Karpas-422 (cell line): ENCODE data around the gene HSF2BP. TPM values are rescaled to one million over a fixed set of nuclear protein-coding genes. Genes with fewer than 3 reads are reported as not detected.
A peak's percentile ranks its signal among the peaks of the same experiment; 100 is the strongest.
"Not testable (repeated sequence)": the region's sequence is repeated elsewhere in the genome, so short reads cannot be mapped to it uniquely, and the experiment has no call there.

Experiments used
- DNase-seq: peaks from one replicate; pipeline ENCODE4 v3.0.0-alpha.2; 2015
- H2AFZ ChIP-seq: fragments of 200-600 bp; sonication (generic); 2 replicates; pipeline ENCODE4 v1.6.1; 2014; ENCODE audit warnings: antibody characterized with exemption, low read length, mixed read lengths
- H3K27ac ChIP-seq: fragments of 200-600 bp; sonication (generic); 2 replicates; pipeline ENCODE4 v1.5.1; 2014; ENCODE audit warnings: mild to moderate bottlenecking, low read length, moderate library complexity
- H3K27me3 ChIP-seq: fragments of 200-600 bp; sonication (generic); 2 replicates; pipeline ENCODE4 v1.6.1; 2014; ENCODE audit warnings: low read length, mixed read lengths
- H3K36me3 ChIP-seq: fragments of 200-600 bp; sonication (generic); 2 replicates; pipeline ENCODE4 v1.6.1; 2014; ENCODE audit warnings: low read length, mixed read lengths; ENCODE audit not compliant: insufficient read depth
- H3K4me1 ChIP-seq: fragments of 200-600 bp; sonication (generic); 2 replicates; pipeline ENCODE4 v1.6.1; 2014; ENCODE audit warnings: mild to moderate bottlenecking, low read length, mixed read lengths
- H3K4me2 ChIP-seq: fragments of 200-600 bp; sonication (generic); 2 replicates; pipeline ENCODE4 v1.6.1; 2014; ENCODE audit warnings: low read length, low read depth, mild to moderate bottlenecking; ENCODE audit not compliant: poor library complexity, severe bottlenecking
- H3K4me3 ChIP-seq: fragments of 200-600 bp; sonication (generic); 2 replicates; pipeline ENCODE4 v1.5.1; 2014; ENCODE audit warnings: mild to moderate bottlenecking, antibody characterized with exemption, low read length, mixed read lengths
- H3K79me2 ChIP-seq: fragments of 200-600 bp; sonication (generic); 2 replicates; pipeline ENCODE4 v1.6.1; 2014; ENCODE audit warnings: mild to moderate bottlenecking, low read length, mixed read lengths
- H3K9ac ChIP-seq: fragments of 200-600 bp; sonication (generic); 2 replicates; pipeline ENCODE4 v1.6.0; 2014; ENCODE audit warnings: low read length
- H3K9me2 ChIP-seq: fragments of 200-600 bp; sonication (generic), shearing (Covaris generic); replicated peaks from 2 replicates; pipeline ENCODE4 v1.6.0; 2014; ENCODE audit warnings: mild to moderate bottlenecking, low read length, moderate library complexity; ENCODE audit not compliant: insufficient read depth
- H3K9me3 ChIP-seq: fragments of 300-700, 200-600 bp; sonication (generic); 2 replicates; pipeline ENCODE4 v1.6.1; 2014; ENCODE audit warnings: low read length, mixed read lengths
- H4K20me1 ChIP-seq: fragments of 200-600 bp; sonication (generic); 2 replicates; pipeline ENCODE4 v1.6.1; 2014; ENCODE audit warnings: mild to moderate bottlenecking, antibody characterized with exemption, low read length, low read depth; ENCODE audit not compliant: insufficient read depth
- total RNA-seq: library from RNA; depleted of rRNA; stranded (reverse); fragments of >200 nt; shearing (Covaris generic); gene quantifications from 2 replicates; pipeline ENCODE4 v1.2.3, GENCODE V29; 2014; ENCODE audit warnings: low replicate concordance

The HSF2BP gene
- total RNA-seq, 1 experiment from 2014 or later, result 0.67 TPM

- H3K9me2 ChIP-seq, result no peaks in the 10 kb centered on the region
- H3K79me2 ChIP-seq, result peaks cover 78% of the 10 kb centered on the region
- peaks cover 37% of the 10 kb centered on the region for H3K36me3 ChIP-seq
- H3K4me1 ChIP-seq, result peaks cover 44% of the 10 kb centered on the region
- no peaks in the 10 kb centered on the region for H3K27me3 ChIP-seq
- H3K27ac ChIP-seq, result no peak overlapping the region
- H3K9ac ChIP-seq, result no peak overlapping the region
- H3K9me3 ChIP-seq, result no peaks in the 10 kb centered on the region
- peaks cover 32% of the 10 kb centered on the region for H4K20me1 ChIP-seq
- no peak overlapping the region for H2AFZ ChIP-seq
- H3K4me2 ChIP-seq, result peak overlapping the region; percentile 82
- DNase-seq, result no peak
- H3K4me3 ChIP-seq, result no peak overlapping the region
These were observed 3.0 kb upstream of the HSF2BP start for GRCh38 chr21:43662286-43662685.

GRCh38 chr21:43658769-43659135, 536 bp downstream of the HSF2BP start:
- peak overlapping the region; percentile 91 for H3K9ac ChIP-seq

GRCh38 chr21:43658088-43658741, 1.1 kb downstream of the HSF2BP start:
- no peak overlapping the region for H3K4me2 ChIP-seq
- H3K27ac ChIP-seq, result no peak overlapping the region
- H4K20me1 ChIP-seq, result peaks cover 17% of the 10 kb centered on the region
- H3K9me2 ChIP-seq, result no peaks in the 10 kb centered on the region
- H3K27me3 ChIP-seq, result no peaks in the 10 kb centered on the region
- peaks cover 22% of the 10 kb centered on the region for H3K4me1 ChIP-seq
- no peak for DNase-seq
- H3K36me3 ChIP-seq, result peaks cover 14% of the 10 kb centered on the region
- no peak overlapping the region for H3K4me3 ChIP-seq
- no peak overlapping the region for H2AFZ ChIP-seq
- H3K9me3 ChIP-seq, result no peaks in the 10 kb centered on the region
- no peak overlapping the region for H3K9ac ChIP-seq
- peaks cover 38% of the 10 kb centered on the region for H3K79me2 ChIP-seq

More at GRCh38 chr21:43658769-43659135, 536 bp downstream of the HSF2BP start:
- Histone ChIP-seq H3K4me3 (peak overlapping the region; percentile 99; the same call in 1 of the 2 replicates), H3K4me1 (peaks cover 22% of the 10 kb centered on the region), H3K4me2 (peak overlapping the region; percentile 82), H3K36me3 (peaks cover 17% of the 10 kb centered on the region), H3K9me3 (no peaks in the 10 kb centered on the region), H3K27ac (no peak overlapping the region), H2AFZ (peak overlapping the region; percentile 70; the same call in 1 of the 2 replicates), H3K79me2 (peaks cover 43% of the 10 kb centered on the region), H3K9me2 (no peaks in the 10 kb centered on the region), H3K27me3 (no peaks in the 10 kb centered on the region), H4K20me1 (peaks cover 17% of the 10 kb centered on the region)
- no peak for DNase-seq

DNA sequence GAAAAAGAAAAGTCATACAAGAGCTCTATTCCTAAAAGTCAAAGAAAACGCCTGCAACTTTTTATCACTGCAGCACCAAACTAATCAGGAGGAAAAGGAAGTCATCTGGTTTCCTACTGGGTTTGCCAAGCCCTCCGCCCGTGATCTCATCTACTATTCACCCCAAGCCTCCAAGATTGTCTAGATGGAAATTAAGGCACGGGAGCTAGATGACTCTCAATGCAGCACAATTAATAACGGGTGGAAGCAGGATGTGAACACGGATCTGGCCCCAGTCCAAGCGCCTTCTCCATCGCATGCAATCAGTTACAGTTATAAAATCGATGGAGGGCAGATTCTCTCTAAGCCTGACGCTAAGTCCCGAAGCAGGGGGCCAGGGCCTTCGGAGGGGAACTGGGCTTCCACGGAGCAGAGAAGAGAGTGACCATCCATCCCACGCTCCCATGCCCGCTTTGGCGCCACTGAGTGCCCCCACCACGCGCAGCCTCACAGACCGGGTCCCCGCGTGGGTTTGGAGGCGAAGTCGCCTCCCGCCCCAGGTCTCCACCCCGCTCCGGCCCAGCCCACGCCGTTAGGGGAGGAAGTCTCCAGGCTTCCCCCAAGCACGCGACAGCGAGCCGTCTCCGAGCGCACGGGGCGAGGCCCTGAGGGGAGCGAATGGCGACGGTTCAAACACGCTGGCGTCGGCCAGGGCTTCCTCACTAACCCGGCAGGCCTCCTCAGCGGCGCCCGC, 1.8 kb downstream of the HSF2BP start:
- Histone ChIP-seq H2AFZ (no peak overlapping the region), H3K9ac (no peak overlapping the region), H3K36me3 (peaks cover 9% of the 10 kb centered on the region), H4K20me1 (peaks cover 13% of the 10 kb centered on the region), H3K4me3 (no peak overlapping the region), H3K4me1 (peaks cover 22% of the 10 kb centered on the region), H3K9me2 (no peaks in the 10 kb centered on the region), H3K27ac (no peak overlapping the region), H3K27me3 (no peaks in the 10 kb centered on the region), H3K9me3 (no peaks in the 10 kb centered on the region), H3K4me2 (no peak overlapping the region), H3K79me2 (peaks cover 31% of the 10 kb centered on the region)
- no peak for DNase-seq

GRCh38 chr21:43654806-43655489, 4.3 kb downstream of the HSF2BP start:
- H3K27ac ChIP-seq, result no peak overlapping the region
- H3K4me1 ChIP-seq, result peaks cover 8% of the 10 kb centered on the region
- no peak overlapping the region for H3K4me2 ChIP-seq
- H3K9me2 ChIP-seq, result no peaks in the 10 kb centered on the region
- DNase-seq, result no peak
- no peaks in the 10 kb centered on the region for H3K9me3 ChIP-seq
- H2AFZ ChIP-seq, result no peak overlapping the region
- H4K20me1 ChIP-seq, result no peaks in the 10 kb centered on the region
- H3K36me3 ChIP-seq, result no peaks in the 10 kb centered on the region
- peaks cover 5% of the 10 kb centered on the region for H3K79me2 ChIP-seq
- H3K27me3 ChIP-seq, result no peaks in the 10 kb centered on the region
- no peak overlapping the region for H3K4me3 ChIP-seq
- no peak overlapping the region for H3K9ac ChIP-seq

DNA sequence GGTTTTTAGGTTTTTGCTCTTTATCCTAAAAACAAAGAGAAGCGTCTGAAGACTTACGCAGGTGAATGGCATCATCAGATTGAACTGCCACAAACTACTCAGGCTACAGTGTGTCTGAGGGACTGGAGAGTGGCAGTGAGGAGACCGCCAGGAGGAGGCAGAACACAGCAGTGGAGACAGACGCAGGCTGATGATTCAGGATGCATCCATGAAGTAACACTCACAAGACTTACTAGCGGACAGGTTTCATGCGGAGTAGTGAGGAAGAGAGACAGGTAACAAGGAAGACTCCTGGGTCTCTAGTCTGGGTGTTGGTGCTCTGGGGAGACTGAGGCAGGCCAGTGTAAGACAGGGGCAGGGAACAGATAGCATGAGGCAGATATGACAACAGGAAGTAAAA, 5.7 kb downstream of the HSF2BP start:
- Histone ChIP-seq H3K27ac (no peak overlapping the region), H3K27me3 (no peaks in the 10 kb centered on the region), H2AFZ (no peak overlapping the region), H3K4me3 (no peak overlapping the region), H3K79me2 (no peaks in the 10 kb centered on the region), H3K4me1 (peaks cover 1% of the 10 kb centered on the region), H3K36me3 (no peaks in the 10 kb centered on the region), H4K20me1 (no peaks in the 10 kb centered on the region), H3K9me3 (no peaks in the 10 kb centered on the region), H3K9ac (no peak overlapping the region), H3K4me2 (no peak overlapping the region), H3K9me2 (no peaks in the 10 kb centered on the region)
- no peak for DNase-seq

DNA sequence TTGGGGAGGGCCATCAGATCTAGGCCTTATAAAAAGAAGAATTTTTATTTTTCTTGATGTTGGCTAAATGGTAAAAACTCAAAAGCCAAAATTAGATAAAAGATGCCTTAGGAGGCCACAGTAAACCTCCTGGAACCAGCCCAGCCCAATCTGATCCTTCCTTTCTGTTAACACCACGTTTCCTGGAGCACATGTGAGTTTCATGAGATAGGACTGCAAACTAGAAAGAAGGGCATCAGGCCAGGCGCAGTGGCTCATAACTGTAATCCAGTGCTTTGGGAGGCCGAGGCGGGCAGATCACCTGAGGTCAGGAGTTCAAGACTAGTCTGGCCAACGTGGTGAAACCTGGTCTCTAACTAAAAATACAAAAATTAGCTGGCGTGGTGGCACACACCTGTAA, 6.7 kb downstream of the HSF2BP start:
- Histone ChIP-seq H3K9me2 (no peaks in the 10 kb centered on the region), H3K4me3 (no peak overlapping the region), H3K79me2 (no peaks in the 10 kb centered on the region)

GRCh38 chr21:43651926-43652325, 7.4 kb downstream of the HSF2BP start:
- not testable (repeated sequence) for H3K4me2 ChIP-seq, H2AFZ ChIP-seq, H3K27me3 ChIP-seq, H3K79me2 ChIP-seq, H3K4me3 ChIP-seq, H3K9me2 ChIP-seq, H3K27ac ChIP-seq, H3K36me3 ChIP-seq, DNase-seq, H3K9ac ChIP-seq, H3K9me3 ChIP-seq, H3K4me1 ChIP-seq, H4K20me1 ChIP-seq

More for the DNA sequence above, 6.7 kb downstream of the HSF2BP start:
- H4K20me1 ChIP-seq, result no peaks in the 10 kb centered on the region
- H2AFZ ChIP-seq, result no peak overlapping the region
- DNase-seq, result no peak
- no peak overlapping the region for H3K27ac ChIP-seq
- H3K36me3 ChIP-seq, result no peaks in the 10 kb centered on the region
- H3K27me3 ChIP-seq, result no peaks in the 10 kb centered on the region
- H3K9ac ChIP-seq, result no peak overlapping the region
- no peaks in the 10 kb centered on the region for H3K9me3 ChIP-seq
- H3K4me1 ChIP-seq, result no peaks in the 10 kb centered on the region
- no peak overlapping the region for H3K4me2 ChIP-seq
